MCF 10A (cell line): ENCODE measurements around the gene KISS1. TPM values are rescaled to one million over a fixed set of nuclear protein-coding genes. Genes with fewer than 3 reads are reported as not detected.

Source experiments
- BruUV-seq: library from RNA; stranded (reverse); fragments of 400-500 nt; replicated peaks from 2 replicates; lab custom pipeline; 2021; lab: Mats Ljungman, UMichigan
- CTCF ChIA-PET: fragments of 300-600 bp; sonication (Branson Sonifier 250); formaldehyde crosslinking; extraction: SDS; loops from one replicate; lab custom pipeline; 2021; ENCODE audit warnings: antibody characterized with exemption, inconsistent platforms; lab: Yijun Ruan, JAX
- POLR2A ChIA-PET: fragments of 300-600, 350-650 bp; sonication (Branson Sonifier 250); formaldehyde crosslinking; extraction: SDS; loops from one replicate; lab custom pipeline; 2020; ENCODE audit warnings: antibody characterized with exemption, inconsistent platforms; lab: Yijun Ruan, JAX
- DNase-seq: peaks from one replicate; pipeline ENCODE4 v3.0.0-alpha.2; 2018; ENCODE audit not compliant: unreplicated experiment
- H3K27ac Mint-ChIP-seq: one replicate; pipeline ENCODE4 v1.8.0; 2022; ENCODE audit warnings: mild to moderate bottlenecking, low read depth, mixed read lengths; ENCODE audit not compliant: unreplicated experiment
- H3K27me3 Mint-ChIP-seq: one replicate; pipeline ENCODE4 v1.8.0; 2022; ENCODE audit warnings: mixed read lengths; ENCODE audit not compliant: insufficient read depth, unreplicated experiment
- H3K36me3 Mint-ChIP-seq: one replicate; pipeline ENCODE4 v1.8.0; 2022; ENCODE audit warnings: mild to moderate bottlenecking, moderate library complexity, mixed read lengths; ENCODE audit not compliant: insufficient read depth, unreplicated experiment
- H3K4me1 Mint-ChIP-seq: one replicate; pipeline ENCODE4 v1.8.0; 2022; ENCODE audit warnings: mixed read lengths; ENCODE audit not compliant: insufficient read depth, unreplicated experiment
- H3K4me3 Mint-ChIP-seq: one replicate; pipeline ENCODE4 v1.8.0; 2022; ENCODE audit warnings: mild to moderate bottlenecking, moderate library complexity, mixed read lengths; ENCODE audit not compliant: unreplicated experiment
- H3K9me3 Mint-ChIP-seq: one replicate; pipeline ENCODE4 v1.8.0; 2022; ENCODE audit warnings: mixed read lengths; ENCODE audit not compliant: unreplicated experiment
- intact Hi-C: fragments of 100-400 bp; cut with micrococcal nuclease; formaldehyde crosslinking; loops from 2 replicates; pipeline ENCODE4 v1.14.1; 2022
- total RNA-seq: library from RNA; stranded (reverse); gene quantifications from 2 replicates; pipeline ENCODE4 v1.2.3, GENCODE V29; 2022
- TF ChIP-seq, protein P1 (sequence below): fragments of 200-600 bp; IDR thresholded peaks from one replicate; pipeline ENCODE4 v1.8.0; 2022; ENCODE audit warnings: antibody characterized with exemption, mild to moderate bottlenecking; ENCODE audit not compliant: unreplicated experiment

The KISS1 gene
- total RNA-seq, 1 experiment from 2014 or later, result not detected

- DNase-seq, result no peak
- CTCF ChIA-PET, result interaction anchor here (0.7 to 11.3 kb wide), 7 partner anchors 41 to 333 kb away, joined by 3 to 505 read pairs (median 4); partner anchors contain the start of gene REN
- POLR2A ChIA-PET, result no interaction called here
- Mint-ChIP-seq H3K27me3 (peaks cover 38% of the 10 kb centered on the region), H3K4me3 (no peak overlapping the region), H3K36me3 (no peaks in the 10 kb centered on the region), H3K9me3 (no peaks in the 10 kb centered on the region), H3K27ac (no peak overlapping the region), H3K4me1 (peaks cover 4% of the 10 kb centered on the region)
- no TSS peak for BruUV-seq
- intact Hi-C loops, result no loop called here
- TF ChIP-seq, protein P1, sequence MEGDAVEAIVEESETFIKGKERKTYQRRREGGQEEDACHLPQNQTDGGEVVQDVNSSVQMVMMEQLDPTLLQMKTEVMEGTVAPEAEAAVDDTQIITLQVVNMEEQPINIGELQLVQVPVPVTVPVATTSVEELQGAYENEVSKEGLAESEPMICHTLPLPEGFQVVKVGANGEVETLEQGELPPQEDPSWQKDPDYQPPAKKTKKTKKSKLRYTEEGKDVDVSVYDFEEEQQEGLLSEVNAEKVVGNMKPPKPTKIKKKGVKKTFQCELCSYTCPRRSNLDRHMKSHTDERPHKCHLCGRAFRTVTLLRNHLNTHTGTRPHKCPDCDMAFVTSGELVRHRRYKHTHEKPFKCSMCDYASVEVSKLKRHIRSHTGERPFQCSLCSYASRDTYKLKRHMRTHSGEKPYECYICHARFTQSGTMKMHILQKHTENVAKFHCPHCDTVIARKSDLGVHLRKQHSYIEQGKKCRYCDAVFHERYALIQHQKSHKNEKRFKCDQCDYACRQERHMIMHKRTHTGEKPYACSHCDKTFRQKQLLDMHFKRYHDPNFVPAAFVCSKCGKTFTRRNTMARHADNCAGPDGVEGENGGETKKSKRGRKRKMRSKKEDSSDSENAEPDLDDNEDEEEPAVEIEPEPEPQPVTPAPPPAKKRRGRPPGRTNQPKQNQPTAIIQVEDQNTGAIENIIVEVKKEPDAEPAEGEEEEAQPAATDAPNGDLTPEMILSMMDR, result no peak
Observed at GRCh38 chr1:204203206-204203767, 7.0 kb upstream of the KISS1 start.

GRCh38 chr1:204202481-204202880, 6.2 kb upstream of the KISS1 start:
- no peak overlapping the region for H3K27ac Mint-ChIP-seq
- POLR2A ChIA-PET, result no interaction called here
- BruUV-seq, result no TSS peak
- H3K27me3 Mint-ChIP-seq, result peaks cover 38% of the 10 kb centered on the region
- H3K9me3 Mint-ChIP-seq, result no peaks in the 10 kb centered on the region
- no peaks in the 10 kb centered on the region for H3K36me3 Mint-ChIP-seq
- H3K4me1 Mint-ChIP-seq, result peaks cover 6% of the 10 kb centered on the region
- no peak for DNase-seq
- no peak overlapping the region for H3K4me3 Mint-ChIP-seq
- TF ChIP-seq, protein P1, result no peak
- intact Hi-C loops, result no loop called here
- CTCF ChIA-PET, result interaction anchor here (0.5 to 11.3 kb wide), 6 partner anchors 41 to 1325 kb away, joined by 3 to 505 read pairs (median 4); partner anchors contain the start of gene REN

GRCh38 chr1:204201348-204202040, 5.2 kb upstream of the KISS1 start:
- CTCF ChIA-PET, result interaction anchor here (0.6 to 11.3 kb wide), 4 partner anchors 40 to 171 kb away, joined by 4 to 505 read pairs (median 4); partner anchors contain the start of gene REN
- BruUV-seq, result no TSS peak
- no peaks in the 10 kb centered on the region for H3K9me3 Mint-ChIP-seq
- no peak for DNase-seq
- H3K4me3 Mint-ChIP-seq, result no peak overlapping the region
- no peaks in the 10 kb centered on the region for H3K36me3 Mint-ChIP-seq
- POLR2A ChIA-PET, result no interaction called here
- intact Hi-C loops, result no loop called here
- no peak overlapping the region for H3K27ac Mint-ChIP-seq
- H3K4me1 Mint-ChIP-seq, result peaks cover 6% of the 10 kb centered on the region
- TF ChIP-seq, protein P1, result no peak
- H3K27me3 Mint-ChIP-seq, result peaks cover 30% of the 10 kb centered on the region

GRCh38 chr1:204199579-204199978, 3.3 kb upstream of the KISS1 start:
- no peak overlapping the region for H3K27ac Mint-ChIP-seq
- peaks cover 7% of the 10 kb centered on the region for H3K9me3 Mint-ChIP-seq
- ChIA-PET POLR2A (interaction anchor here (1.0 to 1.7 kb wide), 3 partner anchors 15 to 32 kb away, joined by 3 to 12 read pairs (median 5); no protein-coding TSS in a partner anchor), CTCF (interaction anchor here (1.1 to 11.3 kb wide), 9 partner anchors 7 to 329 kb away, joined by 3 to 505 read pairs (median 10); partner anchors contain the start of gene REN)
- H3K36me3 Mint-ChIP-seq, result no peaks in the 10 kb centered on the region
- BruUV-seq, result no TSS peak
- intact Hi-C loops, result loop anchor here (2.0 kb wide), 1 partner anchor 339 kb away; the partner anchor contains the start of gene SNRPE
- TF ChIP-seq, protein P1, result no peak
- peaks cover 6% of the 10 kb centered on the region for H3K4me1 Mint-ChIP-seq
- H3K4me3 Mint-ChIP-seq, result no peak overlapping the region
- no peak for DNase-seq
- peaks cover 17% of the 10 kb centered on the region for H3K27me3 Mint-ChIP-seq
